Esophagus muscularis mucosa (tissue), 4 donors: ENCODE data around the gene KLC1.

Experiments
- CTCF ChIP-seq, 3 experiments: fragments of 200-600 bp in 2 of 3; fragments of 450-650 bp in 1 of 3; sonication (generic) in 2 of 3; IDR thresholded peaks; one replicate each; pipeline ENCODE4 v1.5.1; 2017 to 2019; ENCODE audit warnings: antibody characterized with exemption in 3 of 3, mild to moderate bottlenecking in 2 of 3, moderate library complexity in 1 of 3
- EP300 ChIP-seq: sonication (generic); formaldehyde crosslinking; IDR thresholded peaks from one replicate; pipeline ENCODE4 v1.6.1; 2017; ENCODE audit warnings: antibody characterized with exemption
- POLR2A ChIP-seq: fragments of 450-650 bp; IDR thresholded peaks from one replicate; pipeline ENCODE4 v1.6.1; 2017; ENCODE audit warnings: antibody characterized with exemption, moderate library complexity, mild to moderate bottlenecking, low read depth

- no peak for TF ChIP-seq CTCF (IDR thresholded peaks at IDR 0.05)
- no peak for TF ChIP-seq POLR2A
- no peak for TF ChIP-seq EP300
These were observed 24.8 kb downstream of the KLC1 start for GRCh38 chr14:103653805-103654204.
